ENCODE measurements around the gene ATXN7.

ATXN7 gene

GRCh38 chr3:63864008-63864964 is 619 bp downstream of the ATXN7 start:
- peak; percentile 48 for DNase-seq

- DNase-seq: no peak
These were observed 1.3 kb downstream of the ATXN7 start for GRCh38 chr3:63864965-63865327.

GRCh38 chr3:63867225-63867624 is 3.6 kb downstream of the ATXN7 start:
- no peak for DNase-seq

DNA sequence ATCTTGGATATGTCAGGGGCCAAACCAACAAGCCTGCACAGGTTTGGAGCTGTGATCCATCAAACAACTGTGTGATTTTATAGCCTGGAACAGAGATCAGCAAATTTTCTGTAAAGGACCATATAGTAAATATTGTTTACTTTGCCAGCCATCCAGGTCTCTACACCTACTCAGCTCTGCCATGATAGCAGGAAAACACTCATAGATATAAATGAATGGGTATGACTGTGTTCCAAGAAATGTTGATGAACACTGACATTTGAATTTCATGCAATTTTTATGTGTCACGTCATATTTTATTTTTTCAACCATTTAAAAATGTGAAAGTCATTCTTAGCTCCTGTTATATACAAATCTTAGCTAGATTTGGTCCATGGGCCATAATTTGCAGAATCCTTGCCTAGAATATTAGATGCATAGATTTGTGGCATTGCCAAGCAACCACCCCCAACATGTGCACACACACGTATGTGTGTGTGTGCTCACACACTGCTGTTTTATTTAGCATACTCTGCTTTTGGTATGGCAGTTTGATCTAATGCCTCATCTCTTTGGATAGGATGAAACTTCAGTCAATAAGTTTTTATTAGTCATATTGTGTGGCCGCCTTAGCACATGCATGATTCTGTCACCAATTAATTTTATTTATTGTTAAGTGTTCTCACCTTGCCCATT is 6.4 kb downstream of the ATXN7 start:
- no peak for DNase-seq

DNA sequence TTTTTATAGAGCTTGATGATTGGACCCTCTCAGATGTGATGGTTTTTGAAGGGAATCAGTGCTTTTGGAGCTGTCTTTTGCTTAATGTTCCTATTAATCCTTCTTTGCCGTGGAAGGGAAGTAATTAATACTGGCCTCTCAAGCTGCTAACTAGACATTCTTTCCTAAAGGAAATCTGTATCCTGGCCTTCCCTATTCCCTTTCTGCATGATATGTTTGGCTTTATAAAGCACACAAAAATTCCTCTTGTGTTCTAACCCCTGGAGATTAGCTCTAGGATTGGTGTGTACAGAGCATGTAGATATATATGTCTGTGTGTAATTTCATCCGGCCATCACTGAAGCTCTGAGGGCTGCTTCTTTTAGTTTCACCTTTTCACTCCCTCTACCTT is 6.9 kb downstream of the ATXN7 start:
- no peak for DNase-seq

- DNase-seq: no peak
These were observed 8.7 kb downstream of the ATXN7 start for GRCh38 chr3:63872135-63872924.

- DNase-seq: no peak
These were observed 11.1 kb downstream of the ATXN7 start for GRCh38 chr3:63874769-63875168.

DNA sequence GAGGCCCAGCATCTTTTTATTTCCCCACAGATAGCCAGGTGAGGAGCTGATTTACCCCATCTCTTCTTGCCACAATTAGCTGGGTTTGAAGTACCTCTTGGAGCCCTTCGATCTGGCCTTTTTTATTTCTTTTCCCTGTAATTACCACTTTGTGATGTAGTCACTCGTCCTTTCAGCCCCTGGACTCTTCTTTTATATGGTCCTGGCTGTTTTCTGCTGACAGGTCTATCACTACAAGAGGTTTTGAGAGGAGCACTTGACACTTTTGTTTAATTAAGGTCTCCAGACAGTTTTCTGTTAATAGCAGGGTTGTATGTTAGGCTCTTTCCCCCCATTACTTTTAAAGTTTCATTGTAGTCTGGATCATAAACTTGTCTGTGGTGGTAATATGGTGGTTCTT is 11.8 kb downstream of the ATXN7 start:
- DNase-seq: no peak

GRCh38 chr3:63876260-63876659 is 12.6 kb downstream of the ATXN7 start:
- DNase-seq: no peak

DNA sequence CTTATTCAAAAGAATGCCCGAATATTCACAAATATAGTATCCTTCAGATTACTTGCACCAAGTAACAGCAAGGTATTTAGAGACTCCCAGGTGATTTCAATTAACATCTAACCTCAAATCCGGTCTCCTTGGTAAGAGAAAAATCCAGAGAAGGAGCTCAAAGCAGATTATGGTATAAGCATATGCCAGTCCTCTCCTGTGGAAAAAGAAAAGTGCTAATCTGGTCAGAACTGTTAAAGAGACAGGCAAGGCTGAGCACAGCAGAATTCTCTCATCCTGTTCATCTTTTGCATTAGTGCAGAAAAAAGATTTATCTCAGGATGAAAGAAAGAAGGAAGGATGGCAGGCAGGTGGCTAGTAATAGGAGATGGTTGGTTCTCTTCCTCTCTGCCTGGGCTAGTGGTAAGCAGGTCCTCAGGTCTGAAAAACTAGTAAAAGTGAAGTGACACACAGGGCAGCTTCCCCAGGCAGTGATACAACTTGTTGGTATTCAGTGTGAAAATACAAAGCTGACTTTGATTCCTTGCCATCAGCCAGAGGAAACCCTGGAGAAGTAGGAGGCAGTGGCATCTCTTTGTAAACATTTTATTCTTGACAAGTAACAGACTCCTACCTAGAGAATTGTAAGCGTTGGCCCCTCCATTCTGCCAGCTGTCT is 14.2 kb downstream of the ATXN7 start:
- no peak for DNase-seq

DNA sequence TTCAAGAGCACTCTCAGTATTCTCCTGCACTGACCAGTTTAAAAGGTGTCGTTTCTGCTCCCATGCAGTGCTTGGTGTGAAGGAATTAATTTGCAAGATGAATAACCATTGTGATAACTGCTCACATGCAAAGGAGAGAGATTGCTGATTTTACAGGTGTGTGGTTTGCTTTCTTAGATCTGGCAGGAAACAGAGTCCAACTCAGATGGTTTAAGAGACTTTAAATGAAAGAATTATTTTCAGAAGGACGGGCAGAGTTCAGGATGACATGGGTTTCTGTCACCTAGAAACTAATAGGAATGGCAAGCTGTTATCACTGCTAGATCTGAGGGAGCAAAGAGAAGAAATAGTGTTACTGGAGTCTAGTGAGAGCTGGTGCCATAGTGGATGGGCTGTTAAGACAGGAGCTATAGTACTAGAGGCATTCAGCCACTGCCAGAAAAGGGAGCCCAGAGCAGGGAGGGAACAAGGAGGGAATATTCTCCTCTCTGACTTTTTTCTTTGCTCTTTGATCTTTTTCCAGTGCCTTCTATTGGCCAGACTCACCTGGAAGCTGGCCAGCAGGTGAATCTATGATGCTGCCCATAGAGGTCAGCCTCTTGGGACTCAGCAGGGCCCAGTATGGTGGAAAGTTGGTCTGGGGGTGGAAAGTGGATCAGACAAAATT is 14.9 kb downstream of the ATXN7 start:
- no peak for DNase-seq

DNA sequence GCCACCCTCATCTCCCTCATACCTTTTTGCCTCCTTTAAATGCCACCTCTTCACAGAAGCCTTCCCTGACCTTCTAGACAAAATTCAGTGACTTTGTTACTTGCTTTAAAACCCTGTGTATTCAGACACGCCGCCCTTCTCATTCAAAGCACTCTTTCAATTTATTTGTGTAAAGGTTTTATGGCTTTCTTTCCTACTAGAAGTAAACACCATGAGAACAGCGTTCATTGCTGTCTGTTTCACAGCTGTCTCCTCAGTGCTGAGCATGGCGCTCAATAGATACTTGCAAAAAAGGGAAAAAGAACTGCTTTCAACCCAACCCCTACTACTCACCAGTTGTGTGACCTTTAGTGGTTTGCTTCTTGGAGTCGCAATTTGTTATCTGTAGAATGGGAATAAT is 17.0 kb downstream of the ATXN7 start:
- no peak for DNase-seq

GRCh38 chr3:63886858-63887257 is 23.2 kb downstream of the ATXN7 start:
- DNase-seq: no peak

DNA sequence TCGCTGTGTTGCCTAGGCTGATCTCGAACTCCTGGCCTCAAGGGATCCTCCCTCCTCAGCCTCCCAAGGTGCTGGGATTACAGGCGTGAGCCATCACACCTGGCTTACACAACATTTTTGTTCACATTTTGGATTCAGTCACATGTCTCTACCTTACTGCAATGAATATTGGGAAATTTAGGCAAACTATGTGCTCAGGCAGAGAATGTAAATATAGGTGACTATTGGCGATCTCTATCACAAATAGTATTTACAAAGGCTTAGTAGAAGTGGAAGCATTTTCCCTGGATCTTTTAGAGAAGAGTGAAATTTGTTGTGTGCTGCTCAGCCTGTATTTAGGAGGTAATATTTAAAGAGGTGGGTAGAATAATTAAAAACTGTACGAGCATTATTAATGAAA is 27.9 kb downstream of the ATXN7 start:
- no peak for DNase-seq

DNA sequence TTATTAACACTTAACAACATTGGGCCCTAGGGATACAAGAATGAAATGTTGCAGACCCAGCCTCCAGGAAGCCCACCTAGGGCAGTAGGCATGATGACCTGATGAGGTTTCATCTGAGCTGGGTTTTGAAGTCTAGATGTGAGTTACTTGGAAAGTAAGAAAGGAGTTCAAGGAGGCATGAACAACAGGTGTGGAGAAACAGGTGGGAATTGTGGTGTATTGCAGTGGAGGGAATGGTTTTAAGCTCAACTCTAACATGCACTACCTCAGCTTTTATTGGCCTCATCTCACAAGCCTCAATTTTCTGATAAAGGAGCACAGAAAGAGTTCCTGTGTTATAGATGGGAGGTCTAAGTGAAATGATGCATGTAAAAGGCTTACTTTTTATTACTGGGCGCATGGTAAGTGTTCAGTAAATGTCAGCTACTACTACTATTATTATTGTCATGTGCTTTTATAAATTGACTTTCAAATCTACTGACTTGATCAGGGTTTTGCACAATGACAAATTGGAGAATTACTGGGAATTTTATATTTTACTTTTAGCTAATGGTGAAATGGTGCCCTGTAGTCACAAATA is 29.2 kb downstream of the ATXN7 start:
- DNase-seq: no peak

DNA sequence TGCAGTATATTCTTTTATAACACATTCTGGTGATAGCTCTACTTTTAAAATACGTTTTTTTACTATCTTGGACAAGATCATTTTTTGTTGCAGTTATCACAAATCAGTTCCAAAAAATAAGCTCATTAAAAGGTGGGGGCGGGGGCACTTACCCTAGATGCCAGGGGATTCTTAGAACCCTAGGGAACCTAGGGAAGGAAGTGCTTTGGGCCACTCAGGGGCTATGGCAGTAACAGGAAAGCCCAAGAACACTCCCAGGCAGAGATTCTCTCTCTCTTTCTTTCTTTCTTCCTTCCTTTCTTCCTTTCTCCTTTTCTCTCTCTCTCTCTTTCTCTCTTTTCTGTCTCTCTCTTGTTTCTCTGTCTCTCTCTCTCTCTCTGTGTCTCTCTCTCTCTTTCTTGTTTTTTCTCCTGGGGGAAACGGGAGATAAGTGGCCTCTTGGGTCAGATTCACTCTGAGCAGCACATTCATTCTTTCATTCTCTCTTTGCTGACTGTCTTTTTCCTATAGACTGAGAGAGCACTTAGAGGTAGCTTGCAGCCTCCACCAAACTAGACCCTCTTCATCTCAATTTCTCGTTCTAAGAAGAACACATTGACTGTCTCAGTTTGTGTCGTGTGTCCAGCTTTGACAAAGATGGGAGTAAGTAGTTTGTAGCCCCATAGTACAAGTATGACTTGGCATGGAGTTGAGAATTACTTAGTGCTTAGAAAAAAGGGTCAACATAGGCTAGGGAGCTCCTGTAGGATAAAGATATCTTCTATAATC is 31.9 kb downstream of the ATXN7 start:
- no peak for DNase-seq

DNA sequence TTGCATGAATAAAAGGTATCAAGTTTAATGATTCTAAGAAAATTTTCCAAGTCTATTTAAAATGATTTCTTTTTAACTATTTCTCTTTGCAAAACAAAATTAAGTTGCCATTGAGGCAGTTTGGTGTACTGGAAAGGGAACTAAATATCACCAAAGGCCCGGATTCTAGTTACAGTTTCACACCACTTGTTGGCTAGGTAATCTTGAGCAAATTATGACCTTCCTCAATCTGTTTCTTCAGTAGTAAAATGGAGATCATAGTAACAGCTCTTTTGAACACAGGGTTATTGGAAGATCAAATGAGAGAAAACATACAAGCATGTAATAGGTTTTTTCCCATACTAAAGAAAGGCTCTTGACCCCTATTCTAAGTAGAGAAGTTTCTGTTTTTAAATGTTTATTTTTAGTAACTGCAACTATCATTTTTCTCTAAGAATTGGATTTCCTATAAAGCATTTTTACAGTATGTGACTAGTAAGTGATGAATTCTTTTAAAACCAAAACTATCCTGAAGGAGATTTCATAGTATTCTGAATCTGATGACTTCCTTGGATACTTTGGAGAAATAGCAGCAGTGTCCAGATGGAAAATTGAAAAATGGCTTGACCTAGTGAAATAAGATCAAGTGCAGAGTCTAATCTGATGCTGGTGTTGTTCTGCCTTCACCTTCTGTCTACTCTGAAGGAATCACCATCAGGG is 32.8 kb downstream of the ATXN7 start:
- DNase-seq: no peak

GRCh38 chr3:63900010-63900409 is 36.3 kb downstream of the ATXN7 start:
- no peak for DNase-seq

- DNase-seq: no peak
These were observed 36.8 kb downstream of the ATXN7 start for GRCh38 chr3:63900459-63900858.
